ENCODE results near the gene UBE2L5. TPM values are rescaled to one million over a fixed set of nuclear protein-coding genes. Genes with fewer than 3 reads are reported as not detected.
"Not testable (repeated sequence)": the region's sequence is repeated elsewhere in the genome, so short reads cannot be mapped to it uniquely, and the experiment has no call there.

UBE2L5 gene
- total RNA-seq, 2 experiments from 2014 or later, result not detected

- no peak for DNase-seq
- H3K4me1 Mint-ChIP-seq, result peaks cover 18% of the 10 kb centered on the region
- peaks cover 11% of the 10 kb centered on the region for H3K27me3 Mint-ChIP-seq
- H3K27ac Mint-ChIP-seq, result no peak overlapping the region
- H3K36me3 Mint-ChIP-seq, result no peaks in the 10 kb centered on the region
- no peak overlapping the region for H3K4me3 Mint-ChIP-seq
- H3K9me3 Mint-ChIP-seq, result no peaks in the 10 kb centered on the region
Measured at GRCh38 chr13:30440910-30441703, 18.8 kb downstream of the UBE2L5 start.

DNA sequence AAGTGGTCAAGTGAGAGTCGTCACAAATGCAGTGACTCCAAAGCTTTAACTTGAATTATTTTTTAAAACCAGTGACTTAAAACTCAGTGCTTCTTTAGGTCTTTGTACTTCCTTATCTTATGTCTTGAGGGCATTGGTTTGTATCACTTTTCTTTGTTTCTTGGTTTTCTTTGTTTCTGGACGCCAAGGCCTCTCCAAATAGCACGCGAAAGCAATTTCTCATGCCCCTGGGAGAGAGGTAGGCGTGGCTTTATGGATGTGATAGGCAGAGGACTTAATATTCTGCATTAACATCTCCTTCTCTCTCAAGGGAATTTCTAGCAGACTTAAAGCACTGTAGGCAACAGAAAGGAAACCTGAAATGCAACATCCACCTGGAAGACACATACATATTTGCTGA lies 20.6 kb downstream of the UBE2L5 start:
- Mint-ChIP-seq H3K36me3 (no peaks in the 10 kb centered on the region), H3K27me3 (peaks cover 14% of the 10 kb centered on the region), H3K27ac (no peak overlapping the region), H3K9me3 (no peaks in the 10 kb centered on the region), H3K4me3 (no peak overlapping the region), H3K4me1 (peaks cover 21% of the 10 kb centered on the region)
- DNase-seq, result no peak

DNA sequence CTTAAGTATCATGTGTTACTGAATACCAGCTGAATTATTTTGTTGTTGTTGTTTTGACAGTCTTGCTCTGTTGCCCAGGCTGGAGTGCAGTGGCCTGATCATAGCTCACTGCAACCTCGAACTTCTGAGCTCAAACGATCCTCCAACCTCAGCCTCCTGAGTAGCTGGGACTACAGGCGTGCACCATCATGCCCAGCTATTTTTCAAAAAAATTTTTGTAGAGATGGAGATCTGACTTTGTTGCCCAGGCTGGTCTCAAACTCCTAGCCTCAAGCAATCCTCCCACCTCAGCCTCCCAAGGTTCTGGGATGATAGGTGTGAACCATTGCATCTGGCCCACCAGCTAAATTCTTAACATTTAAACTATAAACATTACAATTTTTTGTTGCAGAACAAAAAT lies 21.2 kb downstream of the UBE2L5 start:
- Mint-ChIP-seq H3K27me3 (peaks cover 14% of the 10 kb centered on the region), H3K4me1 (peaks cover 21% of the 10 kb centered on the region)
- not testable (repeated sequence) for H3K4me3 Mint-ChIP-seq, H3K9me3 Mint-ChIP-seq, H3K27ac Mint-ChIP-seq, DNase-seq, H3K36me3 Mint-ChIP-seq

DNA sequence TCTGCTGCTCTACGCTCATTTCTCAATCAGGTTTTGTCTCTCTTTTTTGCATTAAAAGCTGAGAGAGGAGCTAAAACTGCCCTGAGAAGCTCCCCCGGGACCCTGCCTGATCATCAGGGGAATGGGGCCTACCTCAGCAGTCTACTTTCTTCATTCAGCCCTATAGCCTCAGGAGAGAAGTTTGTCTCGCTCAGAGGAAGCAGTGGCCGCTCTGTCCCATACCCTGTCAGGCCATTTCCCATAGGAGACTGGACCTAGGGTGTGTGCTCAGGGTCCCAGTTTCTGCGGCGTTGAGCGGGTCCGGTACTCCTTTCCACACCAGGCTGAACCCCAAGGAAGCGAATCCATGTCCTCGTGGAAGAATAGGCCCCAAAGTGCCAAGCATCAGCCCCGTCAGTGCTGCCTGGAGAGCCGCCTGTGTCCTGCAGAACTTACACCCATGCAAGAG lies 21.7 kb downstream of the UBE2L5 start:
- no peak overlapping the region for H3K27ac Mint-ChIP-seq
- peaks cover 14% of the 10 kb centered on the region for H3K27me3 Mint-ChIP-seq
- H3K9me3 Mint-ChIP-seq, result no peaks in the 10 kb centered on the region
- no peak for DNase-seq
- H3K36me3 Mint-ChIP-seq, result no peaks in the 10 kb centered on the region
- H3K4me3 Mint-ChIP-seq, result no peak overlapping the region
- peaks cover 21% of the 10 kb centered on the region for H3K4me1 Mint-ChIP-seq

DNA sequence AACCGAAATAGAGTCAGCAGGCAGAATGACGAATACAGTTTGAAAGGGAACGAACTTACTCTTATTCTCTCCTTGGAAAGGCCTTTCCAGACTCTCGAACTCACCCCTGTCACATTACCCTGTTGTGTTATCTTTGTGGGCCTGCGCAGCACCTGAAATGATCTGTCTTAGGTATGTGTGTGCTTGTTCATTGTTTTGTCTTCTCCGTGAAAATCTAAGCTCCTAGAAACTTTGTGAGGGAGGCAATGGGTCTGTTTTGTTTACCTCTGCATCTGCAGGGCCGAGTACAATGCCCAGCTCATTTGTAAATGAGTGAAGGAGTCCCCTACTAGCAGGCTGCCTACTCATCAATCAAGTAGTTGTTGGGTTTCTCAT lies 23.8 kb downstream of the UBE2L5 start:
- no peaks in the 10 kb centered on the region for H3K9me3 Mint-ChIP-seq
- no peak for DNase-seq
- peaks cover 17% of the 10 kb centered on the region for H3K4me1 Mint-ChIP-seq
- no peak overlapping the region for H3K4me3 Mint-ChIP-seq
- no peak overlapping the region for H3K27ac Mint-ChIP-seq
- no peaks in the 10 kb centered on the region for H3K36me3 Mint-ChIP-seq
- H3K27me3 Mint-ChIP-seq, result peaks cover 14% of the 10 kb centered on the region

DNA sequence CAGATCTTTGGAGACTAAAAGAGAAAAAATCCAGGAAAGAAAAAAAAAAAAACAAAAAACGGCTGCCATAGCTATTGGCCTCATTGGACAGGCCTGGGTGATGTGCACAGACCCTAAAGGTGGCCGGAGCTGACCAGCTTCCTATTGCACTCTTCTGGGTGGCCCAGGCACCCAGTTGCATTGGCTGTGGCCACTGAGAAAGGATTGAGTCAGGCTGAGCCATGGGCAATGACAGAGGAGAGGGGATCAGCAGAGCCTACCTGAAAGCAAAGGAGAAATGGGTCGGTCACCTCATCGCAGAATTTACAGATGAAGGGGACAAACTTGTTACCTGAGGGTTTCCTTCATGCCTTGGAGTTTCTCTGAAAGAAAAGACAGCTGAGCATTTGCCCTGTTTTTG lies 26.1 kb downstream of the UBE2L5 start:
- Mint-ChIP-seq H3K4me1 (peaks cover 11% of the 10 kb centered on the region), H3K9me3 (no peaks in the 10 kb centered on the region), H3K36me3 (no peaks in the 10 kb centered on the region), H3K4me3 (no peak overlapping the region), H3K27ac (no peak overlapping the region), H3K27me3 (peaks cover 14% of the 10 kb centered on the region)
- DNase-seq, result no peak

- Mint-ChIP-seq H3K4me3 (no peak overlapping the region), H3K27ac (no peak overlapping the region), H3K9me3 (no peaks in the 10 kb centered on the region), H3K36me3 (no peaks in the 10 kb centered on the region), H3K27me3 (peaks cover 13% of the 10 kb centered on the region), H3K4me1 (peaks cover 13% of the 10 kb centered on the region)
- no peak for DNase-seq
Measured at GRCh38 chr13:30450066-30450465, 27.8 kb downstream of the UBE2L5 start.

- H3K36me3 Mint-ChIP-seq, H3K27me3 Mint-ChIP-seq, H3K4me3 Mint-ChIP-seq, H3K27ac Mint-ChIP-seq, H3K4me1 Mint-ChIP-seq, DNase-seq, H3K9me3 Mint-ChIP-seq: not testable (repeated sequence)
Measured at GRCh38 chr13:30451476-30451875, 29.2 kb downstream of the UBE2L5 start.

DNA sequence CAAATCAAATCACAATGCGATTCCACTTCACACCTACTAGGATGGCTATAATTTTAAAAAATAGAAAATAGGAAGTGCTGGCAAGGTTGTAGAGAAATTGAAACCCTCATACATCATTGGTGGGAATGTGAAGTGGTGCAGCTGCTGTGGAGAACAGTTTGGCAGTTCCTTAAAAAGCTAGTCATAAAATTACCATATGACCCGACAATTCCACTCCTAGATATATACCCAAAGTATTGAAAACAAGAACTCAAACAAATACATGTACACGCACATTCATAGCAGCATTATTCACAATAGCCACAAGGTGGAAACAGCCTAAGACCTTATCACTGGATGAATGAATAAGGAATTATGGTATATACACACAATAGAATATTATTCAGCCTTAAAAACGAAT lies 31.4 kb downstream of the UBE2L5 start:
- H3K27me3 Mint-ChIP-seq, result no peaks in the 10 kb centered on the region
- H3K4me3 Mint-ChIP-seq, result no peak overlapping the region
- peaks cover 5% of the 10 kb centered on the region for H3K36me3 Mint-ChIP-seq
- DNase-seq, result no peak
- peaks cover 8% of the 10 kb centered on the region for H3K4me1 Mint-ChIP-seq
- no peak overlapping the region for H3K27ac Mint-ChIP-seq
- no peaks in the 10 kb centered on the region for H3K9me3 Mint-ChIP-seq

DNA sequence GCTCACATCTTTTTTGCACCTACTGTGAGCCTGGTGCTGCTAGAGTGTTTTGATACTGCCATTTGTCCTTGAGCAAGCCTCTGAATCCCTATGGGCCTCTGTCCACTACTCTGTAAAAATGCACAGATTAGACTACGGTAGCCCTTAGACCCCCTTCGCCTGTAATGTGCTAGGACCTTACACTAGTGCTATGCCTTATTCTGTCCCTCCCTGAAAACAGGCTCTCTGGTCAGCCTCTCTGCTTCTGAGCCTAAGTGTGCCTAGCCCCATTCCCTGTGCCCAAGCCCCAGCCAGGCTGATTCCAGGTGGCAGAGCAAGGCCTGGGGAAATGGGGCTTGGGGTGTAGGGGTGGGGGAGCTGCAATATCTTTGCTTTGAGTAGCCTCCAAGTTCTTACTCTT lies 32.7 kb downstream of the UBE2L5 start:
- no peak overlapping the region for H3K27ac Mint-ChIP-seq
- peaks cover 13% of the 10 kb centered on the region for H3K4me1 Mint-ChIP-seq

DNA sequence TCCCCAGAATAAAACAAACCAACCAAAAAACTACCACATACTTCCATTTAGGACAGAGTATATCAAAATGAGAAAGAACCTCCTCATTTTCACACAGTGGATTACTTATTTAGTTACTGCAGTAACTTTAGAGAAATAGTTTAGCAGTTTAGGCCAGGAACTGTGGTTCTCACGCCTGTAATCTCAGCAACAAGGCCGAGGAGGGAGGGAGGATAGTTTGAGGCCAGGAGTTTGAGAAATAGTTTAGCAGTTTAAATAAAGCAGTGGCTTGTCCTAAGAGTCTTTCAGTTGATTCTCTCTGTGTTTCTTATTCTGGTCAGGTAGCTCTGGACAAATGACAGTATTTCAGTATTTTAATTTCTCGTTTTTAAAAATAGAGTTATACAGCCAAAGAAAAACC lies 34.0 kb downstream of the UBE2L5 start:
- H3K4me3 Mint-ChIP-seq, result no peak overlapping the region
- no peak for DNase-seq
- H3K9me3 Mint-ChIP-seq, result no peaks in the 10 kb centered on the region
- peaks cover 14% of the 10 kb centered on the region for H3K4me1 Mint-ChIP-seq
- no peak overlapping the region for H3K27ac Mint-ChIP-seq
- peaks cover 10% of the 10 kb centered on the region for H3K36me3 Mint-ChIP-seq
- H3K27me3 Mint-ChIP-seq, result no peaks in the 10 kb centered on the region

More for the DNA sequence above, 32.7 kb downstream of the UBE2L5 start:
- Mint-ChIP-seq H3K9me3 (no peaks in the 10 kb centered on the region), H3K27me3 (no peaks in the 10 kb centered on the region), H3K4me3 (no peak overlapping the region), H3K36me3 (peaks cover 9% of the 10 kb centered on the region)
- DNase-seq, result no peak

- no peak for DNase-seq
- Mint-ChIP-seq H3K9me3 (no peaks in the 10 kb centered on the region), H3K27me3 (no peaks in the 10 kb centered on the region), H3K36me3 (peaks cover 19% of the 10 kb centered on the region), H3K27ac (peak overlapping the region; percentile 44), H3K4me1 (peaks cover 22% of the 10 kb centered on the region), H3K4me3 (no peak overlapping the region)
Measured at GRCh38 chr13:30457306-30457891, 35.1 kb downstream of the UBE2L5 start.

DNA sequence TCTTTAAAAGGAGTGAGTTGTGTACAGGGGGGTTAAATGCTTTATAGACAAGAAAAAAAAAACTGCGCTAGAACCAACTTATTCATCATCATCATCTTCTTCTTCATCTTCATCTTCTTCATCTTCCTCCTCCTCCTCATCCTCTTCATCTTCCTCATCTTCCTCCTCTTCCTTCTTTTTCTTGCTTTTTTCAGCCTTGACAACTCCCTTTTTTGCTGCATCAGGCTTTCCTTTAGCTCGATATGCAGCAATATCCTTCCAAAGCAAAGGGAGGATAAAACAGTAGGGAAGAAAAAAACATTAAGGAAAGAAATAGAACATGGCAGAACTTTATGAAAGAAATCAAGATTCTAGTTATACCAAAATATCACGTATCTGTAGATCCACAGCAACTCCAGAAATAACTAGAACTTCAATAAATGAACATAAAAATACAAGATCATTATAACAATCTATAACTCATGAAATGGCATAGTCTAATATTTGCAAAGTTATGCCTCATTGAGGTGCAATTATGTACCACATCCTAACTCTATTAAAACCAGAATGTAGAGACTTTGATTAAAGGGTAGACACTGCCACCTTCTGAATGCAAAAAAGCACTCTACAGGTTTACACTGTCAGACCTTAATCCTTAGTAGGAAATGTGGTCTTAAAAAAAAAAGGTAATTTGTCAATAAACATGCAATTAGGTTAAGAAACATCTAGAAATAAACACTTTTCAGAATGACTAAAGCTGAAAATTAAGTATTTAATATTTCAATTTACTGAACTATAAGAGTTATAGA lies 39.2 kb downstream of the UBE2L5 start:
- peaks cover 28% of the 10 kb centered on the region for H3K4me1 Mint-ChIP-seq
- not testable (repeated sequence) for DNase-seq, H3K4me3 Mint-ChIP-seq, H3K9me3 Mint-ChIP-seq, H3K27me3 Mint-ChIP-seq
- peaks cover 36% of the 10 kb centered on the region for H3K36me3 Mint-ChIP-seq
- peak overlapping the region; percentile 69 for H3K27ac Mint-ChIP-seq

- peaks cover 1% of the 10 kb centered on the region for H3K9me3 Mint-ChIP-seq
- H3K4me1 Mint-ChIP-seq, result peaks cover 34% of the 10 kb centered on the region
- peaks cover 12% of the 10 kb centered on the region for H3K27me3 Mint-ChIP-seq
- peaks cover 31% of the 10 kb centered on the region for H3K36me3 Mint-ChIP-seq
- H3K4me3 Mint-ChIP-seq, result peak overlapping the region; percentile 92
- peak overlapping the region; percentile 98 for H3K27ac Mint-ChIP-seq
- DNase-seq, result peak; percentile 72
Measured at GRCh38 chr13:30463787-30464495, 41.6 kb downstream of the UBE2L5 start.

All from activated naive CD8-positive, alpha-beta T cell treated with anti-CD3 and anti-CD28 coated beads for 36 hours (primary cell).